SKM-1 treated with dmso at 0.1 percent for 144 hours (cell line): Measurements from ENCODE around the gene PURB.
"Not testable (repeated sequence)": the region's sequence is repeated elsewhere in the genome, so short reads cannot be mapped to it uniquely, and the experiment has no call there.

Source experiments
- DNase-seq: peaks from one replicate; lab custom pipeline; 2025; ENCODE audit not compliant: unreplicated experiment; lab: John Stamatoyannopoulos, UW

PURB gene

GRCh38 chr7:44885394-44886317 is at the start of gene PURB:
Gene PURB (minus strand): TSS chr7:44885530. CDS start chr7:44885348, 182 bp downstream.
- peak; percentile 92 for DNase-seq

DNA sequence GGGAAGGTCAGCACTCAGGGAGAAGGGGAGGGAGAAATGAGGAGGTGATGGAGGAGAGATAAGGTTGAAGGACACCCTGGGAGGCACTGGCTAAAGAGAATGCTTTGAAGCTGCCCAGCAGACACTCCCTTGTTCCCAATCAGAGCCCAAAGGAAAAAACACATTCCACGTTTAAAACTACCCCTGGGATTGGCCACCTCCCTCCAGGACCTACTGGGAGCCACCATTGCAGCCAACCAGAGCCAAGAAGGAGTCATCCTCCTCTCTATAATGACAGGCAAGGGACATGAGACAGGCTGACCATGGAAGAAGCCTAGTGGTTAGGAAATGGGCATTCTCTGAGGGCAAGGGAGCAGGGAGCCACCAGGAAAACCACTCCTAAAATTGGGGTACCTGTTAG is 49.7 kb upstream of the PURB start:
- DNase-seq = no peak

- not testable (repeated sequence) for DNase-seq
These were observed 49.2 kb upstream of the PURB start for GRCh38 chr7:44934510-44934909.

- no peak for DNase-seq
These were observed 45.6 kb upstream of the PURB start for GRCh38 chr7:44930921-44931320.

GRCh38 chr7:44922351-44922694 is 37.0 kb upstream of the PURB start:
- no peak for DNase-seq

DNA sequence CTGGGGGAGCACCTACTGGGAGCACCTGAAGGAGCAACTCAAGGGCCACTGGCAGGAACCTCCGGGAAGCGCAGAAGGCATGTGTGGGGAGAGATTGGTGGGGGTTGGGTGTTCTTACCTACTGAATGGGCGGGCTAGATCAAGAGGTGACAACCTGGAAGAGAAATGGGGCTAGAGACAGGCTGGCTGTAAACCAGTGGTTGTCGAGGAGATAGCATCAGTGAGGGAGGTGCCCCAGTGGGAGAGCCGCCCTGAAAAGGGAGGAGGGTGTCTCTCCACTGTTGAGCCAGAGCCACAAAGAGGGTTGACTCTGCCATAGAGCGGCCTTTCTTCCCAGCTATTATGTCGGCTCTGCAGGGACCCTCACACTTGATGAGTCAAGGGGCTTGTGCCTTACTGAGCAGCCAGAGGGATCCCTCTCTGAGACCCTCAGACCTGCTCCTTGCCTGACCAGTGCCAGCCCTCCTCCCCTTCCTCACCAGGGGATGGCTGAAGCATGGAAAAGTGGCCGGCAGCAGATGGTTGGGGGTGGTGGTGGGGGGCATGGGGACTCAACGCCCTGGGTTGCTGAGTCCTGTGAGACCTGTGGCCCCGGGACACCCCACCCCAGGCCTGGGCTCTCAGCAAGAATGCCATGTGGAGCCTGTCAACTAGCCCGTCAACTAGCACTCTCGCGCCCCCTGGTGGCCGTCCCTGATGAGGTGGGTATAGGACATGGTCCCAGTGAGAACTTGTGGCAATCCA is 36.4 kb upstream of the PURB start:
- DNase-seq = peak; percentile 59

GRCh38 chr7:44920119-44920518 is 34.8 kb upstream of the PURB start:
- no peak for DNase-seq

- no peak for DNase-seq
These were observed 32.7 kb upstream of the PURB start for GRCh38 chr7:44918029-44918428.

DNA sequence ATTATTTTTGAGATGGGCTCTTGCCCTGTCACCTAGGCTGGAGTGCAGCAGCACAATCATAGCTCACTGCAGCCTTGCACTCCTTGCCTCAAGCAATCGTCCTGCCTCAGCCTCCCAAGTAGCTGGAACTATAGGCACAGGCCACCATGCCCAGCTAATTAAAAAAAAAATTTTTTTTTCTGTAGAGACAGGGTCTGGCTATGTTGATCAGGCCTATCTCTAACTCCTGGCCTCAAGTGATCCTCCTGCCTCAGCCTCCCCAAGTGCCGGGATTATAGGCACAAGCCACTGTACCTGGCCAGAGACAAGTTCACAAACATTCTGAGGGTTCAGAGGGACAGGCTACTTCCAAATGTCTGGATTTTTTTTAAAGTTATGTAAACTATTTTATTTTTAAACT is 32.1 kb upstream of the PURB start:
- no peak for DNase-seq

DNA sequence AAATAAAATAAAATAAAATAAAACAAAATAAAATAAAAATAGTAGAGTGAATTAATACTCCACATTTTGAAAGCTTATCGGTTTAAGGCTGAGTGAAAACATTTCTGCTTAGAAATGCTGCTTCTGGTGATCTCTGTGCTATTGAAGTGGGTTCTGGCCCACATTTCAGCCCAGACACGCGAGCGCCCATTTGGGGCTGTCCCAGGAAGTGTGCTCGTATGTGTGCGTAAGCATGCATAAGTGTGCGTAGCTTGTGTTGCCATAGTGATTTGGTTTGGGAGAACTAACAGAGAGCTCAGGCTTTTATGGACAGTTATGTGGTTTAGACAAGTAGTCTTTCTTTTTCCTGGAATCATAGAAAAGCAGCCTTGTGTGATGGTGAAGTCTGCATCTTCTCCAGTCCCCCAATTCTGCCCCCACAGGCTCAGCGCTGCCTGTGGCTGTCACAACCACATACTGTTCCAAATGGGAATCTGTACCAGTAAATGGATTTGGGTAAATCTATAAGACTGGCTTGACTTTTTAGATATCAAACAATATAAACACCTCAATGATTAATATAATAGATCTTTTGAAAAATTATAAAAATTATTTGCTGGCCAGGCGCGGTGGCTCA is 29.8 kb upstream of the PURB start:
- no peak for DNase-seq

DNA sequence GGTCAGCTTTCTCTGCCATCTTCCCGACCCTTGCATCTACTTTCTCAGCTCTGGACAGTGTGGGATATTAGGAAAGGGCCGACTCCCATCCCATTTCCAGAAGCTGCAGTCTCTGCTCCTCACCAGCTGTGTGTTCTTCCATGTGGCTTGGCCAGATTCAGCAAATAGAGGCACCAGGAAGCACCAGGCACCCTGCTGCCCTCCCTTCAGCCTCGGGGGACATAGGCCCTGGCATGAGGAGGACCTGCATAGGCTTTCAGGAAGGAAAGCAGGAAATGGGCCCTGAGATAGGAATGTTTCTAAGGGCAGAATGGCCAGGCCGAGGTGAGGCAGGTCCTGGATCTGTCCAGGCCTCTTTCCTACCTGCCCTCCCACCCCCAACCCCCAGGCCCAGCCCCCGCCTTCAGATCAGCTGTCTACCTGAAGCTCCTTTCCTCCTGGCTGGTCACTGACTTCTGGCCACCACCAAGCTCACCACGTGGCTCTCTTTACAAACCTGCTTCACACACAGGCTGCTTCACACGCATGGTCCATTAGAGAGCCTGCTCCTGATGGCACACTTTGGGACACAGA is 27.5 kb upstream of the PURB start:
- no peak for DNase-seq

DNA sequence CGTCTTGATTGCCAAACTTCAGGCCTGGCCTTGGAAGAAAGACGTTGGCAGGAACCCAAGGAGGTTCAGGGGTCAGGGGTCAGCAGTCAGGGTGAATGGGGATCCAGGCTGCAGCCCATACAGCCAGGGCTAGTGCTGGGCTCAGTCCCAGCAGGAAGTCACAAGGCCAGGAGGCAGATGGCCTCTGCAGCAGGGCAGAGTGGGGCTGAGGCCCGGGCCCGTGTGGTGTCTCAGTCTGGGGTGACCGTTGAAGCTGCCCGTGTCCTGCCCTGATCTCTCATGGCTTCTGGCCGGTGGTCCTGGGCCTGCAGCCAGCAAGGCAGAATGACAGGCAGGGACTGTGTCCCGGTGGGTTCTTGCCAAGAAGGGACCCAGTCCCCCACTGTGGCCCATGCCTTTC is 26.6 kb upstream of the PURB start:
- no peak for DNase-seq

DNA sequence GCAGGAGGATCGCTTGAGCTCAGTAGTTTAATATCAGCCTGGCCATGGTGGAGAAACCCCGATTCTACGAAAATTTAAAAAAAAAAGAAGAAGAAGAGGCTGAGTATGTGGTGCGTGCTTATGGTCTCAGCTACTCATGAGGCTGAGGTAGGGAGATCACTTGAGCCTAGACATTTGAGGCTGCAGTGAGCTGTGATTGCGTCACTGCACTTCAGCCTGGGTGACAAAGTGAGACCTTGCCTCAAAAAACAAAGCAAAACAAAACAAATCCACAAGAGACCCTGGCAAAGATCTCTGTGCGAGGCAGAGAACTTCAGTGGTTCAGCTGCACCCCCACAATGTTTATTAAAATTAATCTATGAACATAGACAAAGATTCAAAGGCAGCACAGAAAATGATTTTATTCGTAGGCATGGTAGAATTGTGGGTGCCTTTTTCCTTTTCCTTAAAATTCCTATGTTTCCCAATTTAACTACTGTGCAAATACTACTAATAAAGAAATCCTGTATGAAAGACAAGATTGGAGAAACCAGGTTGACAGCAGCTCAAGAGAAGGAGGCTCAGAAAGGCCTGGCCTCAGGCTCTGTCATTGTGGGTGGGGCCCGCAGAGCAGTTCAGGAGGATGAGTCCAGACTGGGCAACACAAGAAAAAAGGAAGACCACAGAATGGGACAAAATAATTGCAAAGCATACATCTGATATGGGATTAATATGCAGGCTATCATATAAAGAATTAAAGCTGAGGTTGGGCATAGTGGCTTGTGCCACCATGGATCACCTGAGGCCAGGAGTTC is 24.5 kb upstream of the PURB start:
- no peak for DNase-seq

DNA sequence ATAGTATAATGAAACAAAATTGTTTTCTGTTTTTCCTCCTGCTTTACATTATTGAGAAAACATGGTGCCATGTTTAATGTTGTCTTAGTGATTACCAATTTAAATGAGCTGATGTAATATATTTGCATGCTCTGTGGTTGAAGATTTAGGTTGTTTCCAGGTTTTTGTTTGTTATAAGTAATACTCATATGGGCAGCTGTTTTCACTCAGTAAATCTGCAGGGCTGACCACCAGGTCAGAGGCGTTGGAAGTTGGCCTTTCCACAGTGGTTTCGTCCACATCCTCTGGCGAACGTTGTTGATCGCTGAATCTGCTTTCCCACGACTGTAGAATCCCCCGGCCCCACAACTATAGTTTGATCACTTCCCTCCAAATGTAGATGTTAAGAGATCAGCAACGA is 21.6 kb upstream of the PURB start:
- no peak for DNase-seq

GRCh38 chr7:44905002-44905635 is 19.8 kb upstream of the PURB start:
- no peak for DNase-seq

DNA sequence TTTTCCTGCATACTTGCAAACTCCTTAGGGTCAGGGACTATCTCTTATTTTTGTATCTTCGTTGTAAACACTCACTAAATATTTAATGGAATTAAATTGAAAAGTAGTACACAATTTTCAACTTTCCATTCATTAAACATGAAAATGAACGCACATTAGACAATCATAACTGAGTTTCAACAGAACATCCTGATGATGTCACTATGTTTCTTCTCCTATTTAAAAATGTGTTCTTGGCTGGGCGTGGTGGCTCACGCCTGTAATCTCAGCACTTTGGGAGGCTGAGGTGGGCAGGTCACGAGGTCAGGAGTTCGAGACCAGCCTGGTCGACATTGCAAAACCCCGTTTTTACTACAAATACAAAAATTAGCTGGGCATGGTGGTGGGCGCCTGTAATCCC is 14.1 kb upstream of the PURB start:
- DNase-seq = no peak

DNA sequence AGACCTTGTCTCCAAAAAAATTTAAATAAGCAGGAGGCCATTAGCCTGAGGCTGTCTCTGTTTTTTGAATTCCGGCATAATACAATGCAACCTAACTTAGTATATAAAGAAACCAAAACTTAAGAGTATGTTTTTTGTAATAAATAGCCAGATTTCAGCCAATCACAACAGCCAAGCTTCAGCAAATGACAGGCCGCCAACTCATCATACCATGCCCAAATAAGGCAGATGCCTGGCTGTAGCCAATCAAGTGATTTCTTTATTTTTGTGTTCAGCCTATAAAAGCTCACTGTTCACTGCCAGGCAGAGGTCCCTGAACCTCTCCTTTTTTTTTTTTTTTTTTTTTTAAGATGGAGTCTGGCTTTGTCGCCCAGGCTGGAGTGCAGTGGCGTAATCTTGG is 12.7 kb upstream of the PURB start:
- no peak for DNase-seq

GRCh38 chr7:44897309-44897708 is 12.0 kb upstream of the PURB start:
- DNase-seq = no peak

DNA sequence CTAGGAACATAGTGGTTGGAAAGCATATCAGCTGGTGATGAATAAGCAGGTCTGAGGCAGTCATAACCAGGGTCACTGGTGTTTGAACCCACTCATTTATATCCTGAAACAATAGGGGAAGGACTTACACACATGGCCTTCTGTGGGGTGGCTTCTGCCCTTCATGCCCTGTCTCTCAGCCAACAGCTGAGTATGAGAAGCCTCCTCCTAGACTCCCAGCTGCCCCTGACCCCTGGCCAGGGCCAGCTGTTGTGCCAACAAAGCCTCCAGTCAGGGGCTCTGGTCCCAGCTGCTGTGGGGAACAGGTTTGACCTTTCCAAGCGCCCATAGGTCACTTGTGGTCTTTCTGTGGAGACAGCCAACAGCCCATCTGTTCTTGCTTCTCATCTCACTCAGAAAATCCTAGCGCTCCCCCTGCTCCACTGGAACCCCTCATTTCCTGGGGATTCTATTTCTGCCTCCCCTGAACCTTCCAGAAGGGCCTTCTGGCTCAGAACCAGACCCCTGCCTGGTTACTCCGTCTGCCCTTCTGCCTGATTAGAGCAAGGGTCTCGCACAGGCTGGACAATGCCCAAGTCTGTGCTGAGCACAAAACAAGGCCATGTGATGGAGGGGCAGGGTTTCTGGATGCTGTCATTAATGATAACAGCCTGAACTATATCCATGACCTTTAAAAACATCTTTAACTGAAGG is 9.7 kb upstream of the PURB start:
- DNase-seq = no peak
